ENCODE results near the gene FBXO36. TPM values are rescaled to one million over a fixed set of nuclear protein-coding genes. Genes with fewer than 3 reads are reported as not detected.

Gene FBXO36
- total and polyA plus RNA-seq, 2 of the 8 experiments (the other 6 are each of a cell fraction or from before 2014, with no cell fraction given) = 3.4 TPM

DNA sequence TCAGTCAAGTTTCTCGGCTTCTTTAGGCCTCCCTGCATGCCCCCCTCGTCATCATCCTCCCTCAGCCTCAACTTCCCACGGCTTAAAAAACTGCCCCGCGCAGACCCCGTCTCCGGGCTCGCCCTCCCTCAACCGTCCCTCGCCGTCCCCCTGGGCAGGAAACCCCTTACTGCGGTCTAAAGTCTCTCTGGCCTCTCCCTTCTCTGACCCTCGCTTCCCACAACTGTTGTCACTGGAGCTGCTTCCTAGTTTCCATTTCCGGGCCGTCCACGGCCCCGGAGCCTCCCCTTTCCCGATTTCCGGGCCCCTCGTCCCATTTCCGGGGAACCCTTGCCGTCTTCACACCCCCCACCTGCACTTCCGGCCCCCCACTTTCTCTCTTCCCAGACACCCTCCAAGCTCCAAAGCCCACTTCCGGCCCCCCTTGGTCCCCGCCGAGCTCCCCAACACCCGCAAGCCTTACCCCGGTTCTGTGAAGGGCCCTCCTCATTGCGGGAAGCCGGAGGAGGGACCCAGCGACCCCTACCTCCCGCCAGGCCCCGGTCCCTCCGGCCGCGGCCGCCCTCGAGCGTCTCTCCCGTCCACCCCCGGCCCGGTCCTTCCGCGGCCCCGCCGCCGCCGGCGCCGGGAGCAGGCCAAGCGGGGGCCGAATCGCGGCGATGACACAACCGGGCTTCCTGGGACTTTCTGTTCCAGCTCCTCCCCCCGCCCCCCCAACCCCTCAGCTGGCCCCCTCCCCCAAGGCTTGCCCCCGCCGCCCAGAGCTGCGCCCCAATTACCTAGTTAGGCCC, 1.0 kb upstream of the FBXO36 start (continued):
- no peak for TF ChIP-seq MAFK (IDR thresholded peaks at IDR 0.05; ENCODE audit: low read depth, low read length)
- no peak for TF ChIP-seq GTF2F1 (IDR thresholded peaks at IDR 0.05; ENCODE audit: borderline replicate concordance, low read depth, low read length)
- no peak for TF ChIP-seq SP2 (IDR thresholded peaks at IDR 0.05; ENCODE audit: low read length)
- TF ChIP-seq ATF3 (IDR thresholded peaks at IDR 0.05; ENCODE audit: insufficient read depth, low read depth, low read length) = no peak
- no peak for TF ChIP-seq POLR2A (IDR thresholded peaks at IDR 0.05; ENCODE audit: control extremely low read depth in 1 of 2, low read depth in 2 of 2, low read length in 2 of 2)
- TF ChIP-seq TCF12 (IDR thresholded peaks at IDR 0.05; ENCODE audit: low read depth, low read length) = no peak
- TF ChIP-seq SIRT6 (IDR thresholded peaks at IDR 0.05; ENCODE audit: low read length) = no peak
- no peak for TF ChIP-seq SP1 (IDR thresholded peaks at IDR 0.05; ENCODE audit: low read depth, low read length)
- no peak for TF ChIP-seq EZH2 (IDR thresholded peaks at IDR 0.05; ENCODE audit: low read depth, low read length, severe bottlenecking)
- TF ChIP-seq SIX5 (IDR thresholded peaks at IDR 0.05; ENCODE audit: low read depth, low read length) = no peak
- no peak for TF ChIP-seq POU5F1 (IDR thresholded peaks at IDR 0.05; ENCODE audit: low read depth, low read length)
- 0 out of 2 replicates have a peak, but pooled peaks have one; percentile 10 for TF ChIP-seq CREB1 (IDR thresholded peaks at IDR 0.05)
- no peak for TF ChIP-seq ATF2 (IDR thresholded peaks at IDR 0.05; ENCODE audit: low read length)
- no peak for TF ChIP-seq CHD1 (IDR thresholded peaks at IDR 0.05; ENCODE audit: low read depth, low read length)
- no peak for TF ChIP-seq TAF7 (optimal IDR thresholded peaks at IDR 0.05; ENCODE audit: borderline replicate concordance, low read depth, low read length)
- TF ChIP-seq FOSL1 (IDR thresholded peaks at IDR 0.05; ENCODE audit: insufficient read depth, low read depth, low read length) = no peak
- TF ChIP-seq CHD2 (IDR thresholded peaks at IDR 0.05; ENCODE audit: low read length) = no peak
- TF ChIP-seq SRF (IDR thresholded peaks at IDR 0.05; ENCODE audit: low read depth, low read length) = no peak
- TF ChIP-seq BRCA1 (IDR thresholded peaks at IDR 0.05; ENCODE audit: low read depth, low read length) = no peak
- TF ChIP-seq JUN (IDR thresholded peaks at IDR 0.05; ENCODE audit: low read depth, low read length) = no peak
- no peak for TF ChIP-seq RNF2 (IDR thresholded peaks at IDR 0.05; ENCODE audit: borderline replicate concordance, low read depth, low read length, missing control alignments, poor library complexity, severe bottlenecking)
- TF ChIP-seq GABPA (IDR thresholded peaks at IDR 0.05; ENCODE audit: borderline replicate concordance, insufficient read depth, low read length) = peak; percentile 88
- peak; percentile 59 for TF ChIP-seq PHF8 (conservative IDR thresholded peaks at IDR 0.05; ENCODE audit: low read depth, low read length)
- TF ChIP-seq KDM1A (IDR thresholded peaks at IDR 0.05; ENCODE audit: borderline replicate concordance, low read length) = no peak
